NB4 (cell line): ENCODE data around the gene SYCE3.

Experiments
- POLR2A ChIP-seq: IDR thresholded peaks from 2 replicates; pipeline ENCODE4 v1.6.1; 2011; ENCODE audit warnings: mild to moderate bottlenecking; ENCODE audit not compliant: insufficient read length; ENCODE audit errors: extremely low read depth
- TF ChIP-seq, protein P1 (sequence below): IDR thresholded peaks from 2 replicates; pipeline ENCODE4 v1.6.1; 2011; ENCODE audit warnings: low read depth, low read length
- TF ChIP-seq, protein P2 (sequence below): IDR thresholded peaks from one replicate; pipeline ENCODE4 v1.5.1; 2012; ENCODE audit warnings: low read depth, low read length

DNA sequence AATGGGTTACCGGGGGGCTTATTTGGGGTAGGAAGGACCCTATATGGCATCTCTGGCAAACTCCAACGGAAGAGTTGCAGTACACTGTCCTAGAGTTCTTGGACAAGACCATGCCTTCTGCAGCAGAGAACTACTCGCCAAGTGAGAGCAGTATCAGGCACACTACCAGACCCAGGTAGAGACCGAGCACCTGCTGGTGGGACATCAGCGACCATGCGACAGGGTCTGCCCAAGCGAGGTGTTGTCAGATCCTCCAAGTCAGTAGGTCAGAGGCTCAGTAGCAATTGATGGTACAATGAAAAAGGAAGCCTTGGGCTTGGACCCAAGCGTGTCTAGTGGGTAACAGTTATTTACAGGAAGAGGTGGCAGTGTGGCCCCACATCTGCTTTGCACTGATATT lies 23.1 kb upstream of the SYCE3 start:
- no peak for TF ChIP-seq POLR2A
- TF ChIP-seq, protein P1, sequence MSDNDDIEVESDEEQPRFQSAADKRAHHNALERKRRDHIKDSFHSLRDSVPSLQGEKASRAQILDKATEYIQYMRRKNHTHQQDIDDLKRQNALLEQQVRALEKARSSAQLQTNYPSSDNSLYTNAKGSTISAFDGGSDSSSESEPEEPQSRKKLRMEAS, result no peak
- TF ChIP-seq, protein P2, sequence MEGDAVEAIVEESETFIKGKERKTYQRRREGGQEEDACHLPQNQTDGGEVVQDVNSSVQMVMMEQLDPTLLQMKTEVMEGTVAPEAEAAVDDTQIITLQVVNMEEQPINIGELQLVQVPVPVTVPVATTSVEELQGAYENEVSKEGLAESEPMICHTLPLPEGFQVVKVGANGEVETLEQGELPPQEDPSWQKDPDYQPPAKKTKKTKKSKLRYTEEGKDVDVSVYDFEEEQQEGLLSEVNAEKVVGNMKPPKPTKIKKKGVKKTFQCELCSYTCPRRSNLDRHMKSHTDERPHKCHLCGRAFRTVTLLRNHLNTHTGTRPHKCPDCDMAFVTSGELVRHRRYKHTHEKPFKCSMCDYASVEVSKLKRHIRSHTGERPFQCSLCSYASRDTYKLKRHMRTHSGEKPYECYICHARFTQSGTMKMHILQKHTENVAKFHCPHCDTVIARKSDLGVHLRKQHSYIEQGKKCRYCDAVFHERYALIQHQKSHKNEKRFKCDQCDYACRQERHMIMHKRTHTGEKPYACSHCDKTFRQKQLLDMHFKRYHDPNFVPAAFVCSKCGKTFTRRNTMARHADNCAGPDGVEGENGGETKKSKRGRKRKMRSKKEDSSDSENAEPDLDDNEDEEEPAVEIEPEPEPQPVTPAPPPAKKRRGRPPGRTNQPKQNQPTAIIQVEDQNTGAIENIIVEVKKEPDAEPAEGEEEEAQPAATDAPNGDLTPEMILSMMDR, result no peak
